Activated T-cell treated with anti-CD3 and anti-CD28 coated beads for 24 hours (primary cell): ENCODE data around the gene SULT1A1.

Experiments
- DNase-seq: peaks from one replicate; pipeline ENCODE4 v3.0.0-alpha.2; 2020; ENCODE audit warnings: low read depth

The SULT1A1 gene

GRCh38 chr16:28558456-28558855, 51.4 kb downstream of the SULT1A1 start:
- DNase-seq = no peak

GRCh38 chr16:28556914-28557320, 52.9 kb downstream of the SULT1A1 start:
- no peak for DNase-seq

GRCh38 chr16:28555561-28555960, 54.3 kb downstream of the SULT1A1 start:
- DNase-seq = no peak
